ENCODE data around the gene DOCK2. TPM values are rescaled to one million over a fixed set of nuclear protein-coding genes. Genes with fewer than 3 reads are reported as not detected.

The DOCK2 gene
- total RNA-seq, 1 experiment from 2014 or later = 0.42 TPM

- POLR2A ChIA-PET = no interaction called here
- Mint-ChIP-seq H3K4me3 (ENCODE audit: unreplicated experiment) (no peak overlapping the region), H3K9me3 (ENCODE audit: unreplicated experiment) (no peaks in the 10 kb centered on the region), H3K27ac (ENCODE audit: low read depth, unreplicated experiment) (no peak overlapping the region), H3K27me3 (ENCODE audit: insufficient read depth, unreplicated experiment) (peaks cover 18% of the 10 kb centered on the region), H3K4me1 (ENCODE audit: insufficient read depth, unreplicated experiment) (no peaks in the 10 kb centered on the region), H3K36me3 (ENCODE audit: insufficient read depth, unreplicated experiment) (no peaks in the 10 kb centered on the region)
- no peak for DNase-seq (ENCODE audit: unreplicated experiment)
- intact Hi-C loops (cut with micrococcal nuclease) = no loop called here
- no TSS peak for BruUV-seq (replicated peaks)
- TF ChIP-seq, protein P1, sequence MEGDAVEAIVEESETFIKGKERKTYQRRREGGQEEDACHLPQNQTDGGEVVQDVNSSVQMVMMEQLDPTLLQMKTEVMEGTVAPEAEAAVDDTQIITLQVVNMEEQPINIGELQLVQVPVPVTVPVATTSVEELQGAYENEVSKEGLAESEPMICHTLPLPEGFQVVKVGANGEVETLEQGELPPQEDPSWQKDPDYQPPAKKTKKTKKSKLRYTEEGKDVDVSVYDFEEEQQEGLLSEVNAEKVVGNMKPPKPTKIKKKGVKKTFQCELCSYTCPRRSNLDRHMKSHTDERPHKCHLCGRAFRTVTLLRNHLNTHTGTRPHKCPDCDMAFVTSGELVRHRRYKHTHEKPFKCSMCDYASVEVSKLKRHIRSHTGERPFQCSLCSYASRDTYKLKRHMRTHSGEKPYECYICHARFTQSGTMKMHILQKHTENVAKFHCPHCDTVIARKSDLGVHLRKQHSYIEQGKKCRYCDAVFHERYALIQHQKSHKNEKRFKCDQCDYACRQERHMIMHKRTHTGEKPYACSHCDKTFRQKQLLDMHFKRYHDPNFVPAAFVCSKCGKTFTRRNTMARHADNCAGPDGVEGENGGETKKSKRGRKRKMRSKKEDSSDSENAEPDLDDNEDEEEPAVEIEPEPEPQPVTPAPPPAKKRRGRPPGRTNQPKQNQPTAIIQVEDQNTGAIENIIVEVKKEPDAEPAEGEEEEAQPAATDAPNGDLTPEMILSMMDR (IDR thresholded peaks at IDR 0.05; ENCODE audit: unreplicated experiment) = no peak
- CTCF ChIA-PET = interaction anchor here (0.7 to 0.9 kb wide), 2 partner anchors 26 to 366 kb away, joined by 3 read pairs; no protein-coding TSS in a partner anchor
These were observed 438.6 kb downstream of the DOCK2 start for GRCh38 chr5:170075696-170076095.

- intact Hi-C loops (cut with micrococcal nuclease) = no loop called here
- no TSS peak for BruUV-seq (replicated peaks)
- Mint-ChIP-seq H3K27me3 (ENCODE audit: insufficient read depth, unreplicated experiment) (peaks cover 18% of the 10 kb centered on the region), H3K9me3 (ENCODE audit: unreplicated experiment) (no peaks in the 10 kb centered on the region), H3K4me3 (ENCODE audit: unreplicated experiment) (no peak overlapping the region), H3K27ac (ENCODE audit: low read depth, unreplicated experiment) (no peak overlapping the region), H3K4me1 (ENCODE audit: insufficient read depth, unreplicated experiment) (no peaks in the 10 kb centered on the region), H3K36me3 (ENCODE audit: insufficient read depth, unreplicated experiment) (no peaks in the 10 kb centered on the region)
- CTCF ChIA-PET = interaction anchor here (0.7 to 0.9 kb wide), 2 partner anchors 25 to 366 kb away, joined by 3 read pairs; no protein-coding TSS in a partner anchor
- no peak for DNase-seq (ENCODE audit: unreplicated experiment)
- TF ChIP-seq, protein P1 (IDR thresholded peaks at IDR 0.05; ENCODE audit: unreplicated experiment) = no peak
- POLR2A ChIA-PET = no interaction called here
These were observed 439.1 kb downstream of the DOCK2 start for GRCh38 chr5:170076211-170076610.

- Mint-ChIP-seq H3K36me3 (ENCODE audit: insufficient read depth, unreplicated experiment) (no peaks in the 10 kb centered on the region), H3K4me3 (ENCODE audit: unreplicated experiment) (no peak overlapping the region), H3K27me3 (ENCODE audit: insufficient read depth, unreplicated experiment) (peaks cover 18% of the 10 kb centered on the region), H3K9me3 (ENCODE audit: unreplicated experiment) (no peaks in the 10 kb centered on the region), H3K4me1 (ENCODE audit: insufficient read depth, unreplicated experiment) (no peaks in the 10 kb centered on the region), H3K27ac (ENCODE audit: low read depth, unreplicated experiment) (no peak overlapping the region)
- CTCF ChIA-PET = interaction anchor here (0.7 to 0.9 kb wide), 2 partner anchors 18 to 367 kb away, joined by 3 read pairs; no protein-coding TSS in a partner anchor
- no peak for DNase-seq (ENCODE audit: unreplicated experiment)
- BruUV-seq (replicated peaks) = no TSS peak
- intact Hi-C loops (cut with micrococcal nuclease) = no loop called here
- TF ChIP-seq, protein P1 (IDR thresholded peaks at IDR 0.05; ENCODE audit: unreplicated experiment) = no peak
- POLR2A ChIA-PET = no interaction called here
These were observed 439.7 kb downstream of the DOCK2 start for GRCh38 chr5:170076739-170077138.

- ChIA-PET CTCF (interaction anchor here (0.6 to 1.2 kb wide), 6 partner anchors 10 to 1371 kb away, joined by 3 to 5 read pairs (median 3); no protein-coding TSS in a partner anchor), POLR2A (interaction anchor here (0.6 kb wide), 1 partner anchor 11 kb away, joined by 3 read pairs; no protein-coding TSS in a partner anchor)
- Mint-ChIP-seq H3K4me1 (ENCODE audit: insufficient read depth, unreplicated experiment) (no peaks in the 10 kb centered on the region), H3K27me3 (ENCODE audit: insufficient read depth, unreplicated experiment) (peaks cover 18% of the 10 kb centered on the region), H3K36me3 (ENCODE audit: insufficient read depth, unreplicated experiment) (no peaks in the 10 kb centered on the region), H3K27ac (ENCODE audit: low read depth, unreplicated experiment) (no peak overlapping the region), H3K4me3 (ENCODE audit: unreplicated experiment) (no peak overlapping the region), H3K9me3 (ENCODE audit: unreplicated experiment) (no peaks in the 10 kb centered on the region)
- BruUV-seq (replicated peaks) = no TSS peak
- intact Hi-C loops (cut with micrococcal nuclease) = no loop called here
- TF ChIP-seq, protein P1 (IDR thresholded peaks at IDR 0.05; ENCODE audit: unreplicated experiment) = no peak
- DNase-seq (ENCODE audit: unreplicated experiment) = no peak
These were observed 440.5 kb downstream of the DOCK2 start for GRCh38 chr5:170077526-170077925.
